A673 (cell line): ENCODE measurements around the gene ATP8B2. TPM values are rescaled to one million over a fixed set of nuclear protein-coding genes. Genes with fewer than 3 reads are reported as not detected.

ENCODE experiments used
- BruUV-seq: library from RNA; stranded (reverse); fragments of 400-500 nt; replicated peaks from 2 replicates; lab custom pipeline; 2021; lab: Mats Ljungman, UMichigan
- CTCF ChIA-PET: fragments of 300-600 bp; sonication (Branson Sonifier 250); formaldehyde crosslinking; loops from one replicate; lab custom pipeline; 2022; ENCODE audit warnings: antibody characterized with exemption; lab: Charles Lee
- POLR2A ChIA-PET: fragments of 300-600 bp; sonication (Branson Sonifier 250); formaldehyde crosslinking; loops from one replicate; lab custom pipeline; 2022; ENCODE audit warnings: antibody characterized with exemption; ENCODE audit not compliant: low non-redundant PET; lab: Charles Lee
- DNase-seq: peaks from one replicate; pipeline ENCODE4 v3.0.0-alpha.2; 2015; ENCODE audit warnings: low spot score
- H3K27ac ChIP-seq: fragments of 200-600 bp; sonication (generic); 2 replicates; pipeline ENCODE4 v1.5.1; 2016; ENCODE audit warnings: mixed run types, low read depth, mild to moderate bottlenecking, mixed read lengths, antibody characterized with exemption, low read length; ENCODE audit not compliant: poor library complexity, severe bottlenecking
- H3K27me3 ChIP-seq: fragments of 200-600 bp; sonication (generic); replicated peaks from 2 replicates; pipeline ENCODE4 v1.6.1; 2017; ENCODE audit warnings: mixed run types, low read depth, mild to moderate bottlenecking, mixed read lengths, antibody characterized with exemption, low read length; ENCODE audit not compliant: insufficient read depth, poor library complexity
- H3K36me3 ChIP-seq: fragments of 200-600 bp; sonication (generic); 2 replicates; pipeline ENCODE4 v1.6.1; 2016; ENCODE audit warnings: mixed run types, mild to moderate bottlenecking, mixed read lengths, antibody characterized with exemption, low read length; ENCODE audit not compliant: insufficient read depth, poor library complexity, severe bottlenecking
- H3K4me1 ChIP-seq: fragments of 200-600 bp; sonication (generic); 2 replicates; pipeline ENCODE4 v1.6.1; 2017; ENCODE audit warnings: mixed run types, mild to moderate bottlenecking, mixed read lengths, antibody characterized with exemption, low read length; ENCODE audit not compliant: insufficient read depth, poor library complexity, severe bottlenecking
- H3K4me3 ChIP-seq: fragments of 200-600 bp; sonication (generic); 2 replicates; pipeline ENCODE4 v1.5.1; 2016; ENCODE audit warnings: low read depth, mixed run types, mild to moderate bottlenecking, mixed read lengths, low read length; ENCODE audit not compliant: poor library complexity, severe bottlenecking
- H3K9me3 ChIP-seq: fragments of 200-600 bp; sonication (generic); 2 replicates; pipeline ENCODE4 v1.6.1; 2016; ENCODE audit warnings: mixed run types, low read depth, mild to moderate bottlenecking, mixed read lengths, antibody characterized with exemption, low read length; ENCODE audit not compliant: poor library complexity, severe bottlenecking
- CTCF ChIP-seq: fragments of 300-800, 200-600 bp; sonication (generic); conservative IDR thresholded peaks from 2 replicates; pipeline ENCODE4 v1.5.1; 2017; ENCODE audit warnings: low read depth, mild to moderate bottlenecking, antibody characterized with exemption, low read length, moderate library complexity, mixed read lengths
- EZH2 ChIP-seq: fragments of 200-600 bp; sonication (generic); IDR thresholded peaks from 2 replicates; pipeline ENCODE4 v1.6.1; 2017; ENCODE audit warnings: borderline replicate concordance, low read depth, mild to moderate bottlenecking, mixed read lengths, antibody characterized with exemption, low read length; ENCODE audit not compliant: poor library complexity, severe bottlenecking
- intact Hi-C: fragments of 100-400 bp; cut with micrococcal nuclease; formaldehyde crosslinking; loops from one replicate; pipeline ENCODE4 v1.10.0; 2022; ENCODE audit not compliant: unreplicated experiment
- total RNA-seq: library from RNA; stranded (reverse); gene quantifications from 2 replicates; pipeline ENCODE4 v1.2.3, GENCODE V29; 2021

Gene ATP8B2
- total RNA-seq, 1 experiment from 2014 or later, result 29.1 TPM

- TF ChIP-seq EZH2 (no peak), CTCF (no peak)
- peaks cover 12% of the 10 kb centered on the region for H3K4me1 ChIP-seq
- no TSS peak for BruUV-seq
- intact Hi-C loops, result no loop called here
- H3K27me3 ChIP-seq, result no peaks in the 10 kb centered on the region
- H3K4me3 ChIP-seq, result no peak overlapping the region
- CTCF ChIA-PET, result no interaction called here
- H3K27ac ChIP-seq, result no peak overlapping the region
- peaks cover 43% of the 10 kb centered on the region for H3K36me3 ChIP-seq
- POLR2A ChIA-PET, result no interaction called here
- no peaks in the 10 kb centered on the region for H3K9me3 ChIP-seq
- DNase-seq, result no peak
Measured at GRCh38 chr1:154348429-154349076, 23.2 kb downstream of the ATP8B2 start.

GRCh38 chr1:154349121-154349520 is 23.8 kb downstream of the ATP8B2 start:
- Histone ChIP-seq H3K9me3 (no peaks in the 10 kb centered on the region), H3K27ac (no peak overlapping the region), H3K36me3 (peaks cover 37% of the 10 kb centered on the region), H3K27me3 (no peaks in the 10 kb centered on the region), H3K4me1 (peaks cover 12% of the 10 kb centered on the region), H3K4me3 (no peak overlapping the region)
- CTCF ChIA-PET, result no interaction called here
- no peak for DNase-seq
- TF ChIP-seq EZH2, result no peak
- TF ChIP-seq CTCF, result no peak
- no TSS peak for BruUV-seq
- intact Hi-C loops, result no loop called here
- POLR2A ChIA-PET, result no interaction called here

DNA sequence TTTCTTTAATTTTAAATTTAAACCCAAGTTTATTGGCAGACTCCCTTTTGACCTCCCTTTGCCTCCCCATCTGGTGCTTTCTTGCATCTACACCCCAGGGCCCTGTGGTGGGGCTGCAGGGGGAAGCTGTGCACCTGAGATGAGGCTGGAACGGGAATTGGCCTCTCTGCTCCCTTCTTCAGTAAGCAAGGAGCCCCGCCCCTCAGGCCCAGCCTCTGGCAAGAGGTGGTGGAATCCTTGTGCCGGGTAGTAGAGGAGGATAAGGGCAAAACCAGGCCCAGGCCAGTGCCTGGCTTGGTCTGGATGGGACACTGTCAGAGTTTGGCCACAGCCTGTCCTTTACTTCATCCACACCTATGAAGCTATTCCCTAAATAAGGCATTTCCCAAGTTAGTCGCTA is 25.1 kb downstream of the ATP8B2 start:
- no peaks in the 10 kb centered on the region for H3K9me3 ChIP-seq
- no peak overlapping the region for H3K4me3 ChIP-seq
- peaks cover 12% of the 10 kb centered on the region for H3K4me1 ChIP-seq
- no peak for DNase-seq
- no peak for TF ChIP-seq EZH2
- no peak for TF ChIP-seq CTCF
- no peak overlapping the region for H3K27ac ChIP-seq
- POLR2A ChIA-PET, result no interaction called here
- TSS peak; percentile 49 for BruUV-seq
- CTCF ChIA-PET, result no interaction called here
- intact Hi-C loops, result no loop called here
- no peaks in the 10 kb centered on the region for H3K27me3 ChIP-seq
- peaks cover 25% of the 10 kb centered on the region for H3K36me3 ChIP-seq
